ENCODE results near the gene FAT4. TPM values are rescaled to one million over a fixed set of nuclear protein-coding genes. Genes with fewer than 3 reads are reported as not detected.

The FAT4 gene
- total and polyA plus RNA-seq, 2 of the 4 experiments (the other 2 are of a cell fraction) = 6.8 to 37.5 TPM

DNA sequence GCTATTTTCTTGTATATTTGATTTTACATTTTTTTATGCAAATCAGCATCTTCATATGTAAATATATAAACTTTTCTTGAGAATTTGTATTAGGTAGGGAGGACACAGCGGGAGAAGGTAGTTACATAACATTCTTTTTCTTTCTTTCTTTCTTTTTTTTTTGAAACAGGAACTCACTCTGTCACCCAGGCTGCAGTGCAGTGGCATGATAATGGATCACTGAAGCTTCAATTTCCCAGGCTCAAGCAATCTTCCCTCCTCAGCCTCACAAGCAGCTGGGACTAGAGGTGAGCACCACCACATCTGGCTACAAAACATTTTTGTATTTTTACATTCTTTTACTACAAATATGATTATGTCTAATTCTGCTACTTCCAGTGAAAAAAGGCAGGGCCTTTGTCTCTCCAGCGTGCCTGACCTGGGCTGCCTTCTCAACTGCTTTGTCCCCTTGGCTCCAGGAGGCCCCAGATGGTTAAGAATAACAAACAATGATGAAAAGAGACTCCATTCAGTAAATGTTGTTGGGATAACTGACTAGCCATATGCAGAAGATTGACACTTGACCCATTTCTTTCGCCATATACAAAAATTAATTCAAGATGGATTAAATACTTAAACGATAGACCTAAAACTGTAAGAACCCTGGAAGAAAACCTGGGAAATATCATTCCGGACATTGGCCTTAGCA, 46.5 kb upstream of the FAT4 start:
- ChIA-PET CTCF (no interaction called here), POLR2A (ENCODE audit: unreplicated experiment) (no interaction called here)
- H3K9me3 ChIP-seq (ENCODE audit: control insufficient read depth, insufficient read depth, low read length) = no peaks in the 10 kb centered on the region
- H2AFZ ChIP-seq (replicated peaks; ENCODE audit: low read length, poor library complexity) = peak overlapping the region; percentile 41
- TF ChIP-seq MXI1 (IDR thresholded peaks at IDR 0.05; ENCODE audit: borderline replicate concordance, low read depth, low read length) = no peak
- no peak for TF ChIP-seq MAZ (IDR thresholded peaks at IDR 0.05; ENCODE audit: borderline replicate concordance, low read depth, low read length)
- TF ChIP-seq FOS (IDR thresholded peaks at IDR 0.05; ENCODE audit: low read depth, low read length) = no peak
- no peak for TF ChIP-seq MAFK (IDR thresholded peaks at IDR 0.05; ENCODE audit: low read depth, low read length)
- no peak for TF ChIP-seq RAD21 (IDR thresholded peaks at IDR 0.05; ENCODE audit: low read length)
- no peak for TF ChIP-seq POLR2A (IDR thresholded peaks at IDR 0.05; ENCODE audit: low read depth, low read length)
- TF ChIP-seq, protein P1, sequence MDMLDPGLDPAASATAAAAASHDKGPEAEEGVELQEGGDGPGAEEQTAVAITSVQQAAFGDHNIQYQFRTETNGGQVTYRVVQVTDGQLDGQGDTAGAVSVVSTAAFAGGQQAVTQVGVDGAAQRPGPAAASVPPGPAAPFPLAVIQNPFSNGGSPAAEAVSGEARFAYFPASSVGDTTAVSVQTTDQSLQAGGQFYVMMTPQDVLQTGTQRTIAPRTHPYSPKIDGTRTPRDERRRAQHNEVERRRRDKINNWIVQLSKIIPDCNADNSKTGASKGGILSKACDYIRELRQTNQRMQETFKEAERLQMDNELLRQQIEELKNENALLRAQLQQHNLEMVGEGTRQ (IDR thresholded peaks at IDR 0.05; ENCODE audit: low read depth, low read length) = no peak
- no peak for TF ChIP-seq CHD1 (IDR thresholded peaks at IDR 0.05; ENCODE audit: low read depth, low read length)
- no peak for TF ChIP-seq RFX5 (IDR thresholded peaks at IDR 0.05; ENCODE audit: low read depth, low read length)
- TF ChIP-seq NFE2L2 (IDR thresholded peaks at IDR 0.05; ENCODE audit: low read depth, low read length) = no peak
- TF ChIP-seq RCOR1 (IDR thresholded peaks at IDR 0.05; ENCODE audit: insufficient replicate concordance, low read length) = no peak
- TF ChIP-seq, protein P2, sequence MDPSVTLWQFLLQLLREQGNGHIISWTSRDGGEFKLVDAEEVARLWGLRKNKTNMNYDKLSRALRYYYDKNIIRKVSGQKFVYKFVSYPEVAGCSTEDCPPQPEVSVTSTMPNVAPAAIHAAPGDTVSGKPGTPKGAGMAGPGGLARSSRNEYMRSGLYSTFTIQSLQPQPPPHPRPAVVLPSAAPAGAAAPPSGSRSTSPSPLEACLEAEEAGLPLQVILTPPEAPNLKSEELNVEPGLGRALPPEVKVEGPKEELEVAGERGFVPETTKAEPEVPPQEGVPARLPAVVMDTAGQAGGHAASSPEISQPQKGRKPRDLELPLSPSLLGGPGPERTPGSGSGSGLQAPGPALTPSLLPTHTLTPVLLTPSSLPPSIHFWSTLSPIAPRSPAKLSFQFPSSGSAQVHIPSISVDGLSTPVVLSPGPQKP (IDR thresholded peaks at IDR 0.05; ENCODE audit: borderline replicate concordance, low read depth, low read length) = no peak
- no peak for TF ChIP-seq CEBPB (IDR thresholded peaks at IDR 0.05; ENCODE audit: low read depth, low read length)
- TF ChIP-seq, protein P3, sequence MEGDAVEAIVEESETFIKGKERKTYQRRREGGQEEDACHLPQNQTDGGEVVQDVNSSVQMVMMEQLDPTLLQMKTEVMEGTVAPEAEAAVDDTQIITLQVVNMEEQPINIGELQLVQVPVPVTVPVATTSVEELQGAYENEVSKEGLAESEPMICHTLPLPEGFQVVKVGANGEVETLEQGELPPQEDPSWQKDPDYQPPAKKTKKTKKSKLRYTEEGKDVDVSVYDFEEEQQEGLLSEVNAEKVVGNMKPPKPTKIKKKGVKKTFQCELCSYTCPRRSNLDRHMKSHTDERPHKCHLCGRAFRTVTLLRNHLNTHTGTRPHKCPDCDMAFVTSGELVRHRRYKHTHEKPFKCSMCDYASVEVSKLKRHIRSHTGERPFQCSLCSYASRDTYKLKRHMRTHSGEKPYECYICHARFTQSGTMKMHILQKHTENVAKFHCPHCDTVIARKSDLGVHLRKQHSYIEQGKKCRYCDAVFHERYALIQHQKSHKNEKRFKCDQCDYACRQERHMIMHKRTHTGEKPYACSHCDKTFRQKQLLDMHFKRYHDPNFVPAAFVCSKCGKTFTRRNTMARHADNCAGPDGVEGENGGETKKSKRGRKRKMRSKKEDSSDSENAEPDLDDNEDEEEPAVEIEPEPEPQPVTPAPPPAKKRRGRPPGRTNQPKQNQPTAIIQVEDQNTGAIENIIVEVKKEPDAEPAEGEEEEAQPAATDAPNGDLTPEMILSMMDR (conservative IDR thresholded peaks at IDR 0.05; ENCODE audit: low read depth, low read length) = no peak
- no peak for TF ChIP-seq SMC3 (IDR thresholded peaks at IDR 0.05; ENCODE audit: low read depth, low read length)
- TF ChIP-seq BHLHE40 (IDR thresholded peaks at IDR 0.05; ENCODE audit: low read depth, low read length) = no peak
- no peak overlapping the region for H2BK5ac ChIP-seq (ENCODE audit: low read depth, low read length, poor library complexity, severe bottlenecking)
- intact Hi-C loops (cut with micrococcal nuclease) (no loop called here), dilution Hi-C loops (cut with HindIII; ENCODE audit: low sequenced_read_pairs, unreplicated experiment) (no loop called here), in situ Hi-C loops (cut with MboI; ENCODE audit: low sequenced_read_pairs) (no loop called here)
- peaks cover 12% of the 10 kb centered on the region; the same call in 1 of the 2 replicates for H3K9me1 ChIP-seq (ENCODE audit: insufficient read depth, low read length)
- H2AK9ac ChIP-seq (replicated peaks; ENCODE audit: low read depth, low read length, poor library complexity) = no peak overlapping the region
- no peak overlapping the region for H2BK15ac ChIP-seq (ENCODE audit: low read depth, low read length)
- DNase-seq (no peak), ATAC-seq (ENCODE audit: low read depth) (no peak)
- H2BK120ac ChIP-seq (ENCODE audit: low read depth, low read length) = peak overlapping the region; percentile 37; the same call in 1 of the 2 replicates
- H4K8ac ChIP-seq (ENCODE audit: low read depth in 2 of 2, low read length in 2 of 2) = no peak overlapping the region
- no peak overlapping the region for H3K23ac ChIP-seq (ENCODE audit: low read depth, low read length)
- BruUV-seq (replicated peaks) = no TSS peak
- H3K4me3 ChIP-seq (ENCODE audit: insufficient read depth, low read depth, low read length) = no peak overlapping the region
- no peak overlapping the region for H3K4me2 ChIP-seq (ENCODE audit: low read depth, low read length)
- H4K5ac ChIP-seq (ENCODE audit: low read depth, low read length) = no peak overlapping the region
- H3K18ac ChIP-seq (ENCODE audit: low read depth, low read length) = peak overlapping the region; percentile 38; the same call in 1 of the 2 replicates
- H3K27me3 ChIP-seq (ENCODE audit: control insufficient read depth, insufficient read depth, low read length) = no peaks in the 10 kb centered on the region
- no peaks in the 10 kb centered on the region for H4K20me1 ChIP-seq (ENCODE audit: insufficient read depth, low read length)
- no peaks in the 10 kb centered on the region for H3K36me3 ChIP-seq (ENCODE audit: control insufficient read depth, insufficient read depth, low read length)
- no peak overlapping the region for H3K56ac ChIP-seq (ENCODE audit: extremely low read depth, insufficient read depth, low read length)
- WGBS, 2 experiments (ENCODE audit: extremely low coverage in 2 of 2, insufficient read length in 1 of 2) = no CpG with 5 or more reads among the region's 5 CpGs
- H3K4me1 ChIP-seq (ENCODE audit: control insufficient read depth, insufficient read depth, low read length) = peaks cover 9% of the 10 kb centered on the region
- peak overlapping the region; percentile 1; the same call in 1 of the 2 replicates for H2BK20ac ChIP-seq (ENCODE audit: low read depth, low read length)
- peak overlapping the region; percentile 12 for H3K14ac ChIP-seq (replicated peaks; ENCODE audit: low read depth, low read length)
- no peak overlapping the region for H4K91ac ChIP-seq (ENCODE audit: insufficient read depth, low read depth, low read length)
- H3K4ac ChIP-seq (ENCODE audit: low read depth, low read length) = peak overlapping the region; percentile 2; the same call in 1 of the 2 replicates
- H2AK5ac ChIP-seq (ENCODE audit: low read depth, low read length) = no peak overlapping the region
- H3K9ac ChIP-seq (ENCODE audit: low read depth, low read length) = no peak overlapping the region
- H3K79me1 ChIP-seq (ENCODE audit: low read depth in 1 of 2, low read length in 2 of 2) = no peaks in the 10 kb centered on the region
- H3K27ac ChIP-seq (ENCODE audit: insufficient read depth, low read length) = no peak overlapping the region
